NB4 (cell line): ENCODE results near the gene KRT80.

Source experiments
- DNase-seq: peaks from one replicate; pipeline ENCODE4 v3.0.0; 2010; ENCODE audit warnings: low read depth
- H3K4me3 ChIP-seq: one replicate; pipeline ENCODE4 v1.5.1; 2011; ENCODE audit warnings: mild to moderate bottlenecking, low read depth, low read length, moderate library complexity
- MYC ChIP-seq: IDR thresholded peaks from 2 replicates; pipeline ENCODE4 v1.6.1; 2011; ENCODE audit warnings: low read depth, low read length
- POLR2A ChIP-seq: IDR thresholded peaks from 2 replicates; pipeline ENCODE4 v1.6.1; 2011; ENCODE audit warnings: mild to moderate bottlenecking; ENCODE audit not compliant: insufficient read length; ENCODE audit errors: extremely low read depth
- TF ChIP-seq, protein P1 (sequence below): IDR thresholded peaks from one replicate; pipeline ENCODE4 v1.5.1; 2012; ENCODE audit warnings: low read depth, low read length
- TF ChIP-seq, protein P2 (sequence below): IDR thresholded peaks from 2 replicates; pipeline ENCODE4 v1.6.1; 2011; ENCODE audit warnings: low read depth, low read length

Gene KRT80

DNA sequence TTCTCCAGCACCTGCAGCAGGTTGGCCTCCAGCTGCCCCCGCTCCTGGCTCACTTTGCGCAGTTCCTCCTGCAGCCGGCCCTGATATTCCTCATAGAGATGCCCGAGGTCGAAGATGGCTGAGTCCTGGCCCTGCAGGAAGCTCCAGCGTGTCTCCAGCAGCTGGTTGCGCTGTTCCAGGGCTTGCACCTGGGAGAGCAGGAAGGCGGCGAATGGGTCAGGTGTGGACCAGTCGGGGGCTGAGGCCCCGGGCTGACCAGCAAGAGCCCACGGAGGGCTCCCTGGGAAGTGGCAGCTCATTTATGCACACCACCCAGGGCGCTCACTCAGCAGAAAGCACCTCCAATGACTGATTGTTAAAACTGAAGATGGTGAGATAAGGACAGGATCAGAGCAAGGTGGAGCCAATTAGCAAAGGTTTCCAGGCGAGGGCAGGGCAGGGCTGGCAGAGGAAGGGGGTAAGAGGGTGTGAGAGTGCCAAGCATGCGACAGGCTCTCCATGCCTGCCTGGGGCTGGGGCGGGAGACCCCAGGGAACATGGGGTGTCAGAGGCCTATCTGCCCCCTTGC is 6.3 kb downstream of the KRT80 start:
- no peak overlapping the region for H3K4me3 ChIP-seq
- TF ChIP-seq, protein P1, sequence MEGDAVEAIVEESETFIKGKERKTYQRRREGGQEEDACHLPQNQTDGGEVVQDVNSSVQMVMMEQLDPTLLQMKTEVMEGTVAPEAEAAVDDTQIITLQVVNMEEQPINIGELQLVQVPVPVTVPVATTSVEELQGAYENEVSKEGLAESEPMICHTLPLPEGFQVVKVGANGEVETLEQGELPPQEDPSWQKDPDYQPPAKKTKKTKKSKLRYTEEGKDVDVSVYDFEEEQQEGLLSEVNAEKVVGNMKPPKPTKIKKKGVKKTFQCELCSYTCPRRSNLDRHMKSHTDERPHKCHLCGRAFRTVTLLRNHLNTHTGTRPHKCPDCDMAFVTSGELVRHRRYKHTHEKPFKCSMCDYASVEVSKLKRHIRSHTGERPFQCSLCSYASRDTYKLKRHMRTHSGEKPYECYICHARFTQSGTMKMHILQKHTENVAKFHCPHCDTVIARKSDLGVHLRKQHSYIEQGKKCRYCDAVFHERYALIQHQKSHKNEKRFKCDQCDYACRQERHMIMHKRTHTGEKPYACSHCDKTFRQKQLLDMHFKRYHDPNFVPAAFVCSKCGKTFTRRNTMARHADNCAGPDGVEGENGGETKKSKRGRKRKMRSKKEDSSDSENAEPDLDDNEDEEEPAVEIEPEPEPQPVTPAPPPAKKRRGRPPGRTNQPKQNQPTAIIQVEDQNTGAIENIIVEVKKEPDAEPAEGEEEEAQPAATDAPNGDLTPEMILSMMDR: no peak
- TF ChIP-seq MYC (no peak), POLR2A (no peak)
- TF ChIP-seq, protein P2, sequence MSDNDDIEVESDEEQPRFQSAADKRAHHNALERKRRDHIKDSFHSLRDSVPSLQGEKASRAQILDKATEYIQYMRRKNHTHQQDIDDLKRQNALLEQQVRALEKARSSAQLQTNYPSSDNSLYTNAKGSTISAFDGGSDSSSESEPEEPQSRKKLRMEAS: no peak
- DNase-seq: no peak

DNA sequence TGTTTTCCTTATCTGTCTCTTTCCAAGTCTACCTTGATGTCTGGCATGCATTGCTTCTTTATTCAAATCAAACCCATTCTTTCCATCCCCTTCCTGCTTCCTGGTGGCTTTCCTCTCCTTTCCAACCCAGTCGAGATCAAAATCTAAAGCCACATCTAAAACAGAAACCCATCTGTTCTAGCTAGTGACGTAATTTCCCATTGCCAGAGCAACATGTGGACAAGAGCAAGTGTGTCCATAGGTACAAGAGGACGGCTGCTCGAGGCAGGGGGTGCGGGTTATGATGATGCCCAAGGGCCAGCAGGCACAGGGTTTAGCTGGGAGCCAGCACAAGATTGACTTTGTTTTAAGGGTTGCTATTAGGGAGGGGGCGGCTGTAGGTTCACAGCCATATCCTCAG is 7.0 kb downstream of the KRT80 start:
- H3K4me3 ChIP-seq: no peak overlapping the region
- no peak for DNase-seq
- TF ChIP-seq MYC: no peak
- TF ChIP-seq, protein P2: no peak

DNA sequence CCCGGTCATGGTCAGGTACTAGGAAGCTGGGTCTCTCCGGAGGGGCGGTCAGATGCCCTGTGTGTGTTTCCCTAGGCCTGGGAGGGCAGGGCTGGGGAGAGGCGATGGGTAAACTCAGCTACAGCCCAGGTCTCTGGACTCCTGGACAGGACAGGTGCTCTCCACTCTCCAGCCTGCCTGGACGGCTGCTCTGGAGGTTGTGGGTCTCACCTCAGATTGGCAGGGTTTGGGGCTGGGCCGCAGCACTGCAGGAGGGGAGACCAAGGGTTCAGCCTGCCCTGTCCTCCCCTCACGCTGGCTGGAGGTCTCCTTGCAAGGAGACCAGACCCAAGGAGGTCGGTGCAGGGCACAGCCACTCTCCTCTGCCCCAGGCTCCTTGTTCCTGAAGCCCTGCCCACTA is 7.8 kb downstream of the KRT80 start:
- TF ChIP-seq, protein P2: no peak
- no peak for TF ChIP-seq POLR2A

DNA sequence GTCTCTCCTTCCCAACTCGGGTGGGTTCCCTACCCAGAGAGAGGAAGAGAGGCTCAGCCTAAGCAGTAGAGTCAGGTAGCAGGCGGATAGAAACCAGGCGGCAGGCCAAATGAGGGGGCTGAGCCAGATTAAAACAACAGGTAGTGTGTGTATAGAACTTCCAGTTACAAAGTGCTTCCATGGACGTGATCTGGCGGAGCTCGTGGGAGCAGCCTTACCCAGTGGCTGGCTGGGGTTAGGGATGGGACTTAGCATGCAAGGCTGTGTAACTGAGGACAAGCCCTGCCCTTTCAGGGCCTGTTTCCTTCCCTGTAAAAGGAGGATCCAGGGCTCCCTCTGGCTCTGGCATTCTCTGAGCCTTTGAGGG is 8.3 kb downstream of the KRT80 start:
- DNase-seq: no peak
- TF ChIP-seq, protein P1: no peak
- no peak overlapping the region for H3K4me3 ChIP-seq

More for the DNA sequence above, 7.8 kb downstream of the KRT80 start:
- H3K4me3 ChIP-seq: no peak overlapping the region
- DNase-seq: no peak

DNA sequence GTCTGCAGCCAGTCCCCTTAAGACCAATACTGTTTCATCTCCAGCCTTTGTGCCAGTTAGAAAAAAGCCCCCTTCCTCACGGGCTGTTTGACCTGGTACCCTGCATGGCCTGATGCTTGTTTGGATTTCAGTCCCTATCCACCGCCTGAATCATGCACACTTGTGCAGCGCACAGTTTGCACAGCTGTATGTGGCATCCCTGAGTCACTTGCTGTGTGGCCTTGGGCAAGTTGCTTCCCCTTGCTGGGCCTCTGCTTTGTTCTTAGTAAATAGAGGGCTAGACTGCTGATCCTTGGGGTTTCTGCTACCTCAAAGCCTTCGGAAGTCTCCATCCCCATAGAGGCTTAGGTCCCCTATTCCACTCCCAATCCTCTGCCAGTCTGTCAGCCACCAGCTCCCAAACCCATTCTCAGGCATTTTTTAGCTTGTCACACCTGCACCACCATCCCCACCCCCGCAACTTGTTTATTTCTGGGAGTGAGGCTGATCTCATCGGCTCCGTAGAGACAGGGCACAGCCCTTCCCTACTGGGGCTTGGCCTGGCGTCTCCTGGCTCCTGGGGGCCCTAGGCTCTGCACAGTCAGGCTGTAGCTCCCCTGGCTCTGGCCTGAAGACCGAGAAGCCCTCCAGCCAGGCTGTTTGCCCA is 8.8 kb downstream of the KRT80 start:
- no peak overlapping the region for H3K4me3 ChIP-seq
- TF ChIP-seq, protein P2: no peak
- no peak for TF ChIP-seq POLR2A
- DNase-seq: no peak

DNA sequence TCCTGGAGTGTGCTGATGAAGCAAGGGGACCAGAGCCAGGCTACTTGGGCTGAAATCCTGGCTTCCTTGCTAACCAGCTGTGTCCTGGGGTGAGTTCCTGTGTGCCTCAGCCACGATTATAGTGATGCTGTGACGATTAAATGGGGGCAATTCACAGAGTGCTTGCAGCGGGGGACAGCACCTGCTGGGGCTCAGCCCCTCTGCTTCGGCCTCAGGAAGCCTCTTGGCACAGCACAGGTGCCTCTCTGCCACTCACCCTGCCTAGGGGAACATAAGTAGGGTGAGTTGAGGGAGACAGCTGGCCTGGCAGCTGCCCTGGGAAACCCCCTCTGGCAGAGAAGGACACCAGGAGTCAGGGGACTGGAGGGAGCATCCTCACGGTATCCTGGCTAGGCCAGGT is 9.4 kb downstream of the KRT80 start:
- TF ChIP-seq, protein P1: no peak
- TF ChIP-seq MYC: no peak
- TF ChIP-seq, protein P2: no peak
- DNase-seq: no peak
- H3K4me3 ChIP-seq: no peak overlapping the region

DNA sequence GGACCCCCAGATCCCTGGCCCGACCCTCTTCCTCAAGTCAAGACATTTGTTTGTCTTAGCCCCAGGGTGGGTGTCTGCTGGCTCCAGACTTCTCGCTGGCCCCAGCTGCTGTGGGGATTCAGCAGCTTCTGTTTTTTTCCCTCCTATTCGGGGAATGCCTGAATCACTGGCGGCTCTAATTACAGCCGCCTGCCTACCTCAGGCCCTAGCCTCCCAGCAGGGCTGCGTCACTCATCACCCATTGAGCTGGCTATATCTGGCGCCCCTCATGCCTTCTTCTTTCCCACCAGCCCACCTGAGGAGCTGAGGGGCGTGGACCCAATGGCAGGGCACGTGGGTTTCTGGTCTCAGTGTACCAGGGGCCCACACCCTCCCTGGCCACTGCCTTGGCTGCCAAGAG is 10.1 kb downstream of the KRT80 start:
- no peak for DNase-seq
- TF ChIP-seq, protein P1: no peak
- TF ChIP-seq POLR2A: no peak
- TF ChIP-seq, protein P2: no peak
- TF ChIP-seq MYC: no peak
- H3K4me3 ChIP-seq: no peak overlapping the region
